ENCODE measurements around the gene ARMC2.
A peak's percentile ranks its signal among the peaks of the same experiment; 100 is the strongest.

ARMC2 gene, protein sequence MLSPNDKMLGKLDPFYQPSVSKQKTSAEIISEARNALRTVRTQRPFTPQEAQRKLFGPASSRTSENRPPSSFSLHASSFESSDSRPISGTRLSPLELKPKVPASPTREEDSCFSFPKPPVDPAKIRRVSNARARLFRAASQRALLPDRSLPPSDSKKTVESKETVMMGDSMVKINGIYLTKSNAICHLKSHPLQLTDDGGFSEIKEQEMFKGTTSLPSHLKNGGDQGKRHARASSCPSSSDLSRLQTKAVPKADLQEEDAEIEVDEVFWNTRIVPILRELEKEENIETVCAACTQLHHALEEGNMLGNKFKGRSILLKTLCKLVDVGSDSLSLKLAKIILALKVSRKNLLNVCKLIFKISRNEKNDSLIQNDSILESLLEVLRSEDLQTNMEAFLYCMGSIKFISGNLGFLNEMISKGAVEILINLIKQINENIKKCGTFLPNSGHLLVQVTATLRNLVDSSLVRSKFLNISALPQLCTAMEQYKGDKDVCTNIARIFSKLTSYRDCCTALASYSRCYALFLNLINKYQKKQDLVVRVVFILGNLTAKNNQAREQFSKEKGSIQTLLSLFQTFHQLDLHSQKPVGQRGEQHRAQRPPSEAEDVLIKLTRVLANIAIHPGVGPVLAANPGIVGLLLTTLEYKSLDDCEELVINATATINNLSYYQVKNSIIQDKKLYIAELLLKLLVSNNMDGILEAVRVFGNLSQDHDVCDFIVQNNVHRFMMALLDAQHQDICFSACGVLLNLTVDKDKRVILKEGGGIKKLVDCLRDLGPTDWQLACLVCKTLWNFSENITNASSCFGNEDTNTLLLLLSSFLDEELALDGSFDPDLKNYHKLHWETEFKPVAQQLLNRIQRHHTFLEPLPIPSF

DNA sequence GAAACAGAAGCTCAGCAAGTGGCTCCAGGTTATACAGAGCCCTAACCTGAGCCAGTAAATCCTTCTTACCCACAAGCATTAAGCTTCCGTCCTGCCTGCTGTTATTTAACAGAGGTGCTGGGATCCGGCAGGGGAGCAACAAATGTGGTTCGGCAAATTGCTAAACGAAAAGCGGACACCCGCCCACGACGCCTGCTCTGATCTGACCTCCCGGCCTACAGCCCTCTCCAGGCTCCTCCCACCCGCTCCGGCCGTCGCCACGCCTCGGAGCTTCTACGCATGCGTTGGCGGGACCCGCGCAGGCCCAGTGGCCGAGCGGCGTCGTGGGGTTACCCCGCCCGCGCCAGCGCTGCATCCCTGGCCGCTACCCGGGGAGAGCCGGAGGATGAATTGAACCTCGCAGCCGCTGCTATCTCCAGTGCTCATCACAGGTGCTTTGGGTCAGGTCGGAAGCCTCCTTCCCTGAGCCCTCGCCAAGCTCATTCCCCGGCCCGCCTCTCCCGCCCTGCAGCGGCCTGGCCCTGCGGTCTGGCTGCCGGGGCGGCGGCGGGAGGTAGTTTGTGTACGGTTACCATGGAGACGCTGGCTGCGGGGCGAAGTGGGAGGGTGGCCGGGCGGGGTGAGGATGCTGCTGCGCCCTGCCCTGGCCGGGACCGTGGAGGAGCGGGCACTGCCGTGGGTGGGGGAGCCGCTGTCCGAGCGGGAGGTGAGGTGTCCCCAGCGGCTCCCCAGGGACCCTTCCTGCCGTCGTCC is at the start of gene ARMC2:
ARMC2 (plus strand) TSS at position 307 of the 753 bp plus-strand sequence. CDS start 5,846 bp downstream, outside the sequence.
- Histone ChIP-seq H3K9me3 (ENCODE audit: control insufficient read depth, low read length) (no peaks in the 10 kb centered on the region), H3K9ac (ENCODE audit: low read length) (peak within 1 kb of the TSS; percentile 94), H3K4me3 (ENCODE audit: low read length) (peak within 1 kb of the TSS; percentile 94), H3K4me1 (ENCODE audit: control insufficient read depth, insufficient read depth, low read length) (peaks cover 34% of the 10 kb centered on the region), H3K36me3 (ENCODE audit: control insufficient read depth, insufficient read depth, low read length, severe bottlenecking) (no peaks in the 10 kb centered on the region), H3K27me3 (replicated peaks; ENCODE audit: control insufficient read depth, insufficient read depth, low read length) (no peaks in the 10 kb centered on the region)
- peak; percentile 96 for DNase-seq (ENCODE audit: low read depth)

DNA sequence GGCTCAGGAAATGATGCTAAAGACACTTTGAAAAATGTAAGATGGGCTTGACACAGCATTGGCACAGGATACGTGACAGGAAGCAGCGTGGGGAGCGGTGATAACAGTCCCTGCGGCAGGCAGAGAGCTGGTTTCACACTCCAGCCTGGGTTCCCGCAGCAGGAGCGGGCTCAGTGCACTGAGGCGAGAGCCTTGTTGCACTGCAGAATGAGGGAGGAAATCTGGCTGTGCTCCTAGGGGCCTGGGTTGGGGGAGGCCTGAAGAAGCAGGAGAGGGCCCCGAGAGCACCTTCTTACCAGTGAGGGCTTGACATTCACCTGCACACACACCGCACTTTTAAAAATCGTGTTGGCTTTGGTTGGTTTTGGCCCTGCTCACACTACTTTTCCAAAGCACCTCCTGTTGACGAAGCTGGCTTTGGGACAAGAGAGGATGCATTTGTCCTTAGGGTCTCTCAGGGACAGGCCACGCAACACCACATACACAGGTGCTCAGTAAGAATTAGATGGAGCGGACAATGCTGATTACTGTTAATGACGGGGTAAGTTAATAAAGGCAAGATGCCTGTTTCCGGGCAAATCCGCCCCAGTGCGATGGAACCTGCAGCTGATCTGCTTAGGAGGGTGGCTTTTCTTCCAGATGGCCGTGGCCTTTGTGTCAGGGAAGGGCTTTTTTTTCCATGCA is 49.4 kb upstream of the ARMC2 start:
- no peaks in the 10 kb centered on the region for H3K36me3 ChIP-seq (ENCODE audit: control insufficient read depth, insufficient read depth, low read length, severe bottlenecking)
- peaks cover 19% of the 10 kb centered on the region for H3K4me1 ChIP-seq (ENCODE audit: control insufficient read depth, insufficient read depth, low read length)
- DNase-seq (ENCODE audit: low read depth), result no peak
- no peak overlapping the region for H3K9ac ChIP-seq (ENCODE audit: low read length)
- no peak overlapping the region for H3K4me3 ChIP-seq (ENCODE audit: low read length)
- no peaks in the 10 kb centered on the region for H3K27me3 ChIP-seq (replicated peaks; ENCODE audit: control insufficient read depth, insufficient read depth, low read length)
- no peaks in the 10 kb centered on the region for H3K9me3 ChIP-seq (ENCODE audit: control insufficient read depth, low read length)

DNA sequence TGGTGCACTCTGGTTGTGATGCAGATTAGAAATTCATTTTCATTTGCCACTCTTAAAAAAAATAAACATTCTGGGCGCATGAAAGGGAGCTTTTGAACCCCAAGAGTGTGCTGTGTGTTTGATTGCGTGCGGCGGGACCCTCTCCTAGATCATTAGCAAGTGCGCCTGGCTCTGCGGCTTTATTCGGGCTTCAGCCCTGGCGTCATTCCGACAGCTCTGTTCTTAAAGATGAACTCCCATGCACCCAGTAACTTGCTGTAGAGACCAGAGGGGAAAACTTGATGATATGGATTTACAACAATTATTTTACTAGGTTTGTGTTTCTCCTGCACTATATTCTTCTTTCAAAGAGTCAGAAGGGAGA is 48.9 kb upstream of the ARMC2 start:
- no peak overlapping the region for H3K9ac ChIP-seq (ENCODE audit: low read length)
- H3K4me1 ChIP-seq (ENCODE audit: control insufficient read depth, insufficient read depth, low read length), result peaks cover 19% of the 10 kb centered on the region
- H3K4me3 ChIP-seq (ENCODE audit: low read length), result no peak overlapping the region
- no peaks in the 10 kb centered on the region for H3K36me3 ChIP-seq (ENCODE audit: control insufficient read depth, insufficient read depth, low read length, severe bottlenecking)
- no peaks in the 10 kb centered on the region for H3K27me3 ChIP-seq (replicated peaks; ENCODE audit: control insufficient read depth, insufficient read depth, low read length)
- no peak for DNase-seq (ENCODE audit: low read depth)
- no peaks in the 10 kb centered on the region for H3K9me3 ChIP-seq (ENCODE audit: control insufficient read depth, low read length)

DNA sequence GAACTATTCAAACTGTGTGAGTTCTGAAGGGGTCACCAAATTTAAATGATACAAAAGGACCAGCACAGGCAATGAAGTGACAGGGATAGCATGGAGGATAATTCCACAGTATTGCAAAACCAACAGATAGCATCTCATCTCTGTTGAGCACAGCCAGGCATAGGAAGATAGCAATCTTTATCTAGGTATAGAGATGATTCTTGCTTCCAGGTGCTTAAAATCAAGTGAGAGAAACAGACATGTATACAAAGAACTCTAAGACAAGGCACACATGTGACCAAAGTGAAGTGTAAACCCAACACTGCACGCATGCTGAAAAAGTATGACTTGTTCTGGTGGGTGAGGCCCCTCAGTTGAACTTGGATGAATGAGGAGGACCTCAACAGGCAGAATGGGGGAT is 48.4 kb upstream of the ARMC2 start:
- H3K36me3 ChIP-seq (ENCODE audit: control insufficient read depth, insufficient read depth, low read length, severe bottlenecking), result no peaks in the 10 kb centered on the region
- peaks cover 19% of the 10 kb centered on the region for H3K4me1 ChIP-seq (ENCODE audit: control insufficient read depth, insufficient read depth, low read length)
- no peak overlapping the region for H3K4me3 ChIP-seq (ENCODE audit: low read length)
- no peak for DNase-seq (ENCODE audit: low read depth)
- H3K9me3 ChIP-seq (ENCODE audit: control insufficient read depth, low read length), result no peaks in the 10 kb centered on the region
- peak overlapping the region; percentile 62 for H3K9ac ChIP-seq (ENCODE audit: low read length)
- no peaks in the 10 kb centered on the region for H3K27me3 ChIP-seq (replicated peaks; ENCODE audit: control insufficient read depth, insufficient read depth, low read length)

DNA sequence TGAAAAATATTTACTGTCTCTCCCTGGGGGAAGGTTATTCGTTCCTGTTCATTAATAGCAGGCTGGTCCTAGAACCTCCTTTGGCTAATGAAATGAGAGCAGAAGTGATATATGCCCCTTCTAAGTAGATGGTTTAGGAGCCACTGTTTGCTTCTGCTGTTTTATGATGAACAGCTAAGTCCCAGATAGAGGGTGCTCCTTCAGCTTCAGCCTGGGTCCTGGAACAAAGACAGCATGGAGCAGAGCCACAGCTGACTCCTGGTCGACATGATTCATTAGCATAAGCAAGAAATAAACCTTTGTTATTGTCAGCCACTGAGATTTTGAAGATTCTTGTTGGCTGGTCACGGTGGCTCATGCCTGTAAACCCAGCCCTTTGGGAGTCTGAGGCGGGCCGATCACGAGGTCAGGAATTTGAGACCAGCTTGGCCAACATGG is 47.8 kb upstream of the ARMC2 start:
- H3K4me3 ChIP-seq (ENCODE audit: low read length), result peak overlapping the region; percentile 58
- H3K9me3 ChIP-seq (ENCODE audit: control insufficient read depth, low read length), result no peaks in the 10 kb centered on the region
- H3K27me3 ChIP-seq (replicated peaks; ENCODE audit: control insufficient read depth, insufficient read depth, low read length), result no peaks in the 10 kb centered on the region
- H3K36me3 ChIP-seq (ENCODE audit: control insufficient read depth, insufficient read depth, low read length, severe bottlenecking), result no peaks in the 10 kb centered on the region
- H3K4me1 ChIP-seq (ENCODE audit: control insufficient read depth, insufficient read depth, low read length), result peaks cover 19% of the 10 kb centered on the region
- H3K9ac ChIP-seq (ENCODE audit: low read length), result peak overlapping the region; percentile 62
- DNase-seq (ENCODE audit: low read depth), result no peak

DNA sequence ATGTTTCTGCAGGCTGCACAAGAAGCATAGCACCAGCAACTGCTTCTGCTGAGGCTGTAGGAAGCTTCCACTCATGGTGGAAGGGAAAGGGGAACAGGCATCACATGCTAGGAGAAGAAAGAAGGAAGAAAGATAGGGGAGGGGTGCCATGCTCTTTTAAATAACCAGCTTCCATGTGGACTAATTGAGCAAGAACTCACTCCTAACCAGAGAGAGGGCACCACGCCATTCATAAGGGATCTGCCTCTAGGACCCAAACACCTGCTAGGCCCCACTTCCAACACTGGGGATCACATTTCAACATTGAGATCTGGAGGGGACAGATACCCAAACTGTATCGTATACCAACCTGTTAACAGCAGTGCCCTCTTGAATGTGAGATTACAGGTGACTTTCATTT is 46.9 kb upstream of the ARMC2 start:
- Histone ChIP-seq H3K4me1 (ENCODE audit: control insufficient read depth, insufficient read depth, low read length) (peaks cover 19% of the 10 kb centered on the region), H3K36me3 (ENCODE audit: control insufficient read depth, insufficient read depth, low read length, severe bottlenecking) (no peaks in the 10 kb centered on the region), H3K9ac (ENCODE audit: low read length) (no peak overlapping the region), H3K4me3 (ENCODE audit: low read length) (no peak overlapping the region), H3K9me3 (ENCODE audit: control insufficient read depth, low read length) (no peaks in the 10 kb centered on the region), H3K27me3 (replicated peaks; ENCODE audit: control insufficient read depth, insufficient read depth, low read length) (no peaks in the 10 kb centered on the region)
- DNase-seq (ENCODE audit: low read depth), result no peak

DNA sequence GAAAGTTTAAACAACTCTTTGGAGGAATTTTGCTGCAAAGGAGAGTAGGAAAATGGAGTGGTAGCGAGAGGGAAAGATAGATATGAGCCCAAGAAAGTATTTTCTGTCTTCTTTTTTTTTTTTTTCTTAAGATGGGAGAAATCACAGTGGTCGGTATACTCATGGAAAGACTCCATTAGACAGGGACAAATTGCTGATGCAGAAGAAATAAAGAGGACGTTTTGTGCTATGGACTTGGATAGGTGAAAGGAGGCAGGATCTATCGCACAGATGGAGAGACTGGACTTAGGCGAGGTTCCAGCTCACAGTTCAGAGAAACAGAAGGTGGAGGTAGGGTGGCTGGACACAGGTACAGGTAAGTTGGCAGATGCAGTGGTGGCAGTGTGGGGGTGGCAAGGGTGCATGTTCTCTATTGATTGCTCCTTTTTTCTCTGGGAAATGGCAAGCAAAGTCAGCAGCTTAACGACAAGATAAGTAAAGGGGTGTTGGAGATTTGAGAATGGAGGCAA is 44.2 kb upstream of the ARMC2 start:
- no peak for DNase-seq (ENCODE audit: low read depth)
- no peaks in the 10 kb centered on the region for H3K27me3 ChIP-seq (replicated peaks; ENCODE audit: control insufficient read depth, insufficient read depth, low read length)
- H3K9me3 ChIP-seq (ENCODE audit: control insufficient read depth, low read length), result no peaks in the 10 kb centered on the region
- H3K4me1 ChIP-seq (ENCODE audit: control insufficient read depth, insufficient read depth, low read length), result peaks cover 14% of the 10 kb centered on the region
- no peak overlapping the region for H3K4me3 ChIP-seq (ENCODE audit: low read length)
- H3K36me3 ChIP-seq (ENCODE audit: control insufficient read depth, insufficient read depth, low read length, severe bottlenecking), result no peaks in the 10 kb centered on the region
- H3K9ac ChIP-seq (ENCODE audit: low read length), result no peak overlapping the region

DNA sequence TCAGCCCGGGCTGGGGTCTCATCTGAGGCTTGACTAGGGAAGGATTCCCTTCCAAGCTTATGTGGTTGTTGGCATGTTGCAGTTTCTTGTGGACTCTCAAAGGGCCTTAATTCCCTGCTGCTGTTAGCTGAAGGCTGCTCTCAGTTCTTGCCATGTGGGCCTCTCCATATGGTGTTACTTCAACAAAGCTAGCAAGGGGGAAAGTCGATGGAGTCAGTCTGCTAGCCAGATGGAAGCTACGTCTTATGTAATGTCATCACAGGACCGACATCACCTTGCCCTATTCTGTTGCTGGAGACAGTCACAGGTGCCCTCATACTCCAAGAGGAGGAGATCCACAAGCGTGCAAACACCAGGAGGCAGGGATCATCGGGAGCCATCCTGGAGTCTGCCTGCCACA is 43.3 kb upstream of the ARMC2 start:
- no peak overlapping the region for H3K9ac ChIP-seq (ENCODE audit: low read length)
- DNase-seq (ENCODE audit: low read depth), result no peak
- no peaks in the 10 kb centered on the region for H3K27me3 ChIP-seq (replicated peaks; ENCODE audit: control insufficient read depth, insufficient read depth, low read length)
- peaks cover 11% of the 10 kb centered on the region for H3K4me1 ChIP-seq (ENCODE audit: control insufficient read depth, insufficient read depth, low read length)
- H3K4me3 ChIP-seq (ENCODE audit: low read length), result no peak overlapping the region
- no peaks in the 10 kb centered on the region for H3K9me3 ChIP-seq (ENCODE audit: control insufficient read depth, low read length)
- H3K36me3 ChIP-seq (ENCODE audit: control insufficient read depth, insufficient read depth, low read length, severe bottlenecking), result no peaks in the 10 kb centered on the region

DNA sequence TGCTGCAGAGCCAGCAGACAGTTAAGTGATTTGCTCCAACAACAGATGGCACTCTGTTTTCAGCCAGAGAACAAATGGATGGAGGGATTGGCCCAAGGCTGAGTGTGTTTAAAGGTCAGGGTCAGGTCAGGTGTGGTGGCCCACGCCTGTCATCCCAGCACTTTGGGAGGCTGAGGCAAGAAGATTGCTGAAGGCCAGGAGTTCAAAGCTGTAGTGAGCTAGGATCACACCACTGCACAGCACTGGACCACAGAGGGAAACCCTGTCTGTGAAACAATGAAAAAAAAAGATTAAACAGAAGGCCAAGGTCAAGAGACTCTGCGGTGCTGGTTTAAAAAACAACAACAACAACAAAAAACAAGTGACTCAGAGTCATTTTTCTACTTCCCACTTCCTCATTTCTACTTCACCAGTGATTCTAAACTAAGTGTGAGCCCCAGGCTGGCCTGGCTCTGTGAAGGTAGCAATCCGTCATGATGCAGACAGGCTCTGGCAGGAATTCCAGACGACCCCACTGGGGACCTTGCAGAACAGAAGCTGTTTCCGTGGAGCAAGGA is 42.5 kb upstream of the ARMC2 start:
- no peaks in the 10 kb centered on the region for H3K9me3 ChIP-seq (ENCODE audit: control insufficient read depth, low read length)
- DNase-seq (ENCODE audit: low read depth), result no peak
- no peaks in the 10 kb centered on the region for H3K36me3 ChIP-seq (ENCODE audit: control insufficient read depth, insufficient read depth, low read length, severe bottlenecking)
- no peak overlapping the region for H3K9ac ChIP-seq (ENCODE audit: low read length)
- H3K4me3 ChIP-seq (ENCODE audit: low read length), result no peak overlapping the region
- no peaks in the 10 kb centered on the region for H3K27me3 ChIP-seq (replicated peaks; ENCODE audit: control insufficient read depth, insufficient read depth, low read length)
- peaks cover 5% of the 10 kb centered on the region for H3K4me1 ChIP-seq (ENCODE audit: control insufficient read depth, insufficient read depth, low read length)

DNA sequence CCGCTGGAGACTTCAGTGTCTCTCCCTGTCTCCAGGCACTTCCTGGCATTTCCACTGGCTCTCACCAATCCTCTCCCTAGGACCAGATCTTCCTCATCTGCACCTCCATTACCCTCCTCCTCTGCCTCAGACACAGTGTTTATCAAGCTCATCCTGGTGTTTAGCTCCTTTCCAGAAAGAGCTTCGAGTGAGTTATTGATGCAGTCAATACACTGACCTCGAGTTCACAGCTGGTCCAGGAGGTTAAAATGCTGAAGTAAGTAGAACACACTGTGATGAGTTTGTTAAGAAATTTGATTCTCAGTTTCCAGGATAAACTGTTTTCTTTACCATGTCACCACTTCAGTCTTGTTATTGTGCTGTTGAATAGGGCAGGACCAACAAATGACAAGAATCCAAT is 42.1 kb upstream of the ARMC2 start:
- H3K27me3 ChIP-seq (replicated peaks; ENCODE audit: control insufficient read depth, insufficient read depth, low read length), result no peaks in the 10 kb centered on the region
- no peaks in the 10 kb centered on the region for H3K36me3 ChIP-seq (ENCODE audit: control insufficient read depth, insufficient read depth, low read length, severe bottlenecking)
- no peak overlapping the region for H3K9ac ChIP-seq (ENCODE audit: low read length)
- peaks cover 2% of the 10 kb centered on the region for H3K4me1 ChIP-seq (ENCODE audit: control insufficient read depth, insufficient read depth, low read length)
- no peaks in the 10 kb centered on the region for H3K9me3 ChIP-seq (ENCODE audit: control insufficient read depth, low read length)
- no peak overlapping the region for H3K4me3 ChIP-seq (ENCODE audit: low read length)
- no peak for DNase-seq (ENCODE audit: low read depth)

Measured in adipocyte (in vitro differentiated cells).